Measurements from ENCODE around the gene CTSZ.
A peak's percentile ranks its signal among the peaks of the same experiment; 100 is the strongest.
"Not testable (repeated sequence)": the region's sequence is repeated elsewhere in the genome, so short reads cannot be mapped to it uniquely, and the experiment has no call there.

Gene CTSZ

DNA sequence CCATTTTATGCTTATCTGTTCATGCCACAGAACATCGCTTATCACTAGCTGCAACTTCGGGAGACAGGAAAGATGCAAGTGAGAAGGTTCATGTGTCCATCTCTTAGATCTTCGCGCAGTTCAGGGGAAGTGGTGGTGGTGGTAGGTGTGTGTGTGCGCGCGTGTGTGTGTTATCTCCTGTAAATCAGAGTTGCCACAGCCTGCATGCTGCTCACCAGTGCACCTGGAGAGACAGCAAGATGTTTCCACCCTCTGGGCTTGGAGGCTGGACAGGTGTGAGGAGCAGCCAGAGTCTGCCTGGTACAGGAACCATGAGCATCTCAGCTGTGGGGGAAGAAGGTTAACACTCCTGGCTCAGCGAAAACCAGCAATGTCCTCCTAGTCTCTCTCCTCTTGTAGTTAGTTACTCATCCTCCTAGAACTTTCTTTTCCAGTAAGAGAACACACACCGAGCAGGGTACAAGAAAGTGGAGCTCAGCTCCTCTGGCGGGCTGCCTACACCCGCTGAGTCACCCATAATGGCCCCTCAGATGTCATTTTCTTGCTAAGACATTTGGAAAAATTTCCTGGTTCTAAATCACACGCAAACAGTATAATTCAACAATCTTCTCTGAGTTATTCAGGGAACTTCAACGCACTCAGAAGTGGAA lies 7.0 kb upstream of the CTSZ start:
- no peak for DNase-seq (ENCODE audit: low read depth)
- TF ChIP-seq, protein P1, sequence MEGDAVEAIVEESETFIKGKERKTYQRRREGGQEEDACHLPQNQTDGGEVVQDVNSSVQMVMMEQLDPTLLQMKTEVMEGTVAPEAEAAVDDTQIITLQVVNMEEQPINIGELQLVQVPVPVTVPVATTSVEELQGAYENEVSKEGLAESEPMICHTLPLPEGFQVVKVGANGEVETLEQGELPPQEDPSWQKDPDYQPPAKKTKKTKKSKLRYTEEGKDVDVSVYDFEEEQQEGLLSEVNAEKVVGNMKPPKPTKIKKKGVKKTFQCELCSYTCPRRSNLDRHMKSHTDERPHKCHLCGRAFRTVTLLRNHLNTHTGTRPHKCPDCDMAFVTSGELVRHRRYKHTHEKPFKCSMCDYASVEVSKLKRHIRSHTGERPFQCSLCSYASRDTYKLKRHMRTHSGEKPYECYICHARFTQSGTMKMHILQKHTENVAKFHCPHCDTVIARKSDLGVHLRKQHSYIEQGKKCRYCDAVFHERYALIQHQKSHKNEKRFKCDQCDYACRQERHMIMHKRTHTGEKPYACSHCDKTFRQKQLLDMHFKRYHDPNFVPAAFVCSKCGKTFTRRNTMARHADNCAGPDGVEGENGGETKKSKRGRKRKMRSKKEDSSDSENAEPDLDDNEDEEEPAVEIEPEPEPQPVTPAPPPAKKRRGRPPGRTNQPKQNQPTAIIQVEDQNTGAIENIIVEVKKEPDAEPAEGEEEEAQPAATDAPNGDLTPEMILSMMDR (IDR thresholded peaks at IDR 0.05; ENCODE audit: control insufficient read depth, insufficient read depth, low read depth, low read length, missing control alignments) = no peak
- no peak overlapping the region for H3K4me3 ChIP-seq (ENCODE audit: control insufficient read depth, low read depth, low read length)

DNA sequence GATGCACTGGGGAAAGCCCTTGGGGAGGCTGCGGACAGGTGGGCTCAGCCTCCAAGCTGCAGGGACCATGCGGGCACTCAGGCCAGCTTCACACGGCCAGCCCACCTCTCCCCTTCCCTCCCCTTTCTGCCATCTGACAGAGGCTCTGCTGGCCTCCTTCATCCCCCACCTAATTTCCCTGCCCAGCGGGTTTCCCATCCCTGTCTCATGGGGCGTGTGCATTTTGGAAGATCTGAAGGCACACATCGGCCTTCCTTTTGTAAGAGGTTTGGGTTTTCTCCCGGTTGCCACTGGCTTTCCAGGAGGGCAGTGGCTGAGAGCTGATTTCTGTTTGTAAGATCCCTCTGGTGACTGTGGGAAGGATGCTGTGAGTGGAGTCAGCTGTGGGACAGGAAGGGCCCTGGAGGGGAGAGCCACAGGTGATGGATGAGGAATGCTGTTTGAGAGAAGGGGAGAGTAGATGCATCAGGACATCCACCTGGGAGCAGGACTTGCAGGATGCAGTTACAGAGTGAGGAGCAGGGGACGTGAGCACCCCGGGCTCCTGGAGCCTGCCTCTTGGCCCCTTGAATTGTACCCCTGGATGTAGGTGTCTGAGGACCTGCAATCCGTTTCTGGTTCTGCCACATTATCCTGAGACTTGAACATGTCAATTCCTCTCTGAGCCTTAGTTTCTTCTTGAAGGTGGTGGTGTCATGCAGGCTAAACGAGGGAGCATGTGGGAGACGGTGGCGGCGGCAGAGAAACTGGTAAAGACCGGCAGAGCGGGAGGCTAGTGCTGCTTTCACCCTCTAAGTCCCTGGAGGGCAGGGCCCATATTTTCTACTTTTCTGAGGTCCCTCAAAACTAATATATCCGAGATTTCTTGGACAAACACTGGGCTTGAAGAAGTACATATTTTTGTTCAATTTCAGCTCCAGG lies 6.2 kb upstream of the CTSZ start:
- TF ChIP-seq, protein P1 (IDR thresholded peaks at IDR 0.05; ENCODE audit: control insufficient read depth, insufficient read depth, low read depth, low read length, missing control alignments) = no peak

DNA sequence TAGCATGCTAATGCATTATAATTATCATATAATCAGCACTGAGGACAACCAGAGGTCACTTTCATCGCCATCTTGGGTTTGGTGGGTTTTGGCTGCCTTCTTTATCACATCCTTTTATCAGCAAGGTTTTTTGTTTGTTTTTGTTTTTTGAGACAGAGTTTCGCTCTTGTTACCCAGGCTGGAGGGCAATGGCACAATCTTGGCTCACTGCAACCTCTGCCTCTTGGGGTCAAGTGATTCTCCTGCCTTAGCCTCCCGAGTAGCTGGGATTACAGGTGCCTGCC lies 4.8 kb upstream of the CTSZ start:
- not testable (repeated sequence) for DNase-seq (ENCODE audit: low read depth); H3K4me3 ChIP-seq (ENCODE audit: control insufficient read depth, low read depth, low read length)

More for the DNA sequence above, 6.2 kb upstream of the CTSZ start:
- no peak for DNase-seq (ENCODE audit: low read depth)
- H3K4me3 ChIP-seq (ENCODE audit: control insufficient read depth, low read depth, low read length) = no peak overlapping the region

DNA sequence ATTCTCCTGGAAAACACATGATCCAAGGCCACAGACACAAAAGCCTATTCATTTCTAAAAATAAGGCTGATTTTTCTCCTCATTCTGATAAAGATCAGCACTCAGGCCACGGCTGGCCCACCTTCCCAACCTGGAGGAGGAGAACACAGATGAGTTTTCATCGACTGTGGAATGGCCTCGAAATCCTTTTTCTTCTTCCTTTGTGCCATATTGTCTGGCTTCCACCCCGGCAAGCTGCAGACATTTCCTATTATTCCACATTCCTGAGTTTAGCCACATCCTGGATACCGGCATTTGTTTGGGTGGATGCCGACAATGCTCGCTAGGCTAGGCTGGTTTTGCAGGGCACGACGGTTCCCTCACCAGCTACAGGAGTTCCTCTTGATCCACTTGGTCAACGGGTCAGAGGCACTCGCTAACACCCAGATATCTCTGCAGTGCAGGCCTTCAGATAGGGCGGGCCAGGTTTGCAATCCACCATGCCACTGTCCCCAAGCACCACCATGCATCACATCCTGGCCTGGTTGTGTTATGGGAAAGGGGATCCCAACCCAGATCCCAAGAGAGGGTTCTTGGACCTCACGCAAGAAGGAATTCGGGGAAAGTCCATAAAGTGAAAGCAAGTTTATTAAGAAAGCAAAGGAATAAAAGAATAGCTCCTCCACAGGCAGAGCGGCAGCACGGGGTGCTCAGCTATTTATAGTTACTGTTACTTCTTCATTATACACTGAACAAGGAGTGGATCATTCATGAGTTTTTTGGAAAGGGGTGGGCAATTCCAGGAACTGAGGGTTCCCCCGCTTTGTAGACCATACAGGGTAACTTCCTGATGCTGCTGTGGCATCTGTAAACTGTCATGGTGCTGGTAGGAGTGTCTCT lies 4.2 kb upstream of the CTSZ start:
- DNase-seq (ENCODE audit: low read depth) = peak; percentile 68
- no peak overlapping the region for H3K4me3 ChIP-seq (ENCODE audit: control insufficient read depth, low read depth, low read length)
- TF ChIP-seq, protein P1 (IDR thresholded peaks at IDR 0.05; ENCODE audit: control insufficient read depth, insufficient read depth, low read depth, low read length, missing control alignments) = no peak

DNA sequence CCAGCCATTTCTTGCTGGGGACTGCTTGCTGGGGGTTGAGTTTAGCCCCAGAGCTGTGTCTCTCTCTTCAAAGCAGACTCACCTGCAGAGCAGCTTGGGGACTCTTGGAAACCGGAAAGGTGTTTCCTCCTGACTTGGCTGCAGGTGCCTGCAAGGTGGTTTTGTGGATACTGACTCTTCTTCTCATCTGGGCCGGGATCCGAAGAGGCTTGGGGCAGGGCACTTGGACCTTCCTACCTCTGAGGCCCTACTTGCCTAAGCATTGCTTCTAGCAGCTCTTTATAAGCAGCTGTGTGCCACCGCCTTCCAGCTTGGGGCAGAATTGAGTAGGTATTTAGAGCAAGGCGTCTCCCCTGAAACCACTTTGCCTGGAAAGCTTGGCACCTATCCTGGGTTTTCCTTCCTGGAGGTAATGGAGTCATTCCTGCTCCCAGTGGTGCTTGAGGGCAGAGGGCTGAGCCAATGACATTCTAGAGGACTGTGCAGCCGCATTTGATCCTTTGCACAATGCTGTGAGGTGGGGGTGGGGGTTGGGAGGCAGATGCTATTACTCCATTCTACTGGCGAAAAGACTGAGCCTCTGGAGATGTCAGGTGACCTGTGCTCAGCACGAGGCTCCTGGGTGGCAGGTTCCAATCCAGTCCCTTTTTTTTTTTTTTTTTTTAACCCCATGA lies 3.4 kb upstream of the CTSZ start:
- DNase-seq (ENCODE audit: low read depth) = no peak
- TF ChIP-seq, protein P1 (IDR thresholded peaks at IDR 0.05; ENCODE audit: control insufficient read depth, insufficient read depth, low read depth, low read length, missing control alignments) = no peak
- no peak overlapping the region for H3K4me3 ChIP-seq (ENCODE audit: control insufficient read depth, low read depth, low read length)

DNA sequence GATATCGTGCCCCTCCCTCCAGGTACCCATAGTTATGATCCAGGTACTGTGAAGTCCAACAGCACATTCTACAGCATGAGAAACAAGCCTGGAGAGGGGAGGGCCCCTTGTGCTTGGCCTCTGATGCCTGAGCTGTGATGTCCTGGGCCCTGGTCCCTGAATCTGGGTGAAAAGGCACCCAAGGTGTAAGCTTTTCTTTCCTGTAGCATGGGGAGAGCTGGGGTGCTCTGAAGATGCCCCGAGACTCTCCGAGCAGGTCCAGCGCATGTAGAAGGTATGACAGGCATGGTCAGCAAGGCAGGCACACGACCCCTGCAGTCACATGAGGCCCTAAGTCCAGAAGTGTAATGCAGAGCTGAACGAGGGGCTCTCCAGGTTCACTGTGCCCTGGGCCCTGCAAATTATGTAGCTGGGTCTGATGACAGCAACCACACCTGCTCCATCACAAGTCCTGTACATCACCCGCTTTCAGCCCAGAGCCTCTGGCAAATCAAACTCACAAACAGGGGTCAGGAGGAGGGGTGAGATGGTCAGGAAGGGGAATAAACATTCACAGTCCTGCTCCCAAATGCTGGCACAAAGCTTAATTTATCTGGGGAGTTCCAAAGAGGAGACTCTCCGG lies 1.8 kb upstream of the CTSZ start:
- H3K4me3 ChIP-seq (ENCODE audit: control insufficient read depth, low read depth, low read length) = no peak overlapping the region
- DNase-seq (ENCODE audit: low read depth) = no peak
- TF ChIP-seq, protein P1 (IDR thresholded peaks at IDR 0.05; ENCODE audit: control insufficient read depth, insufficient read depth, low read depth, low read length, missing control alignments) = no peak

Measured in AG09309 (cell line).